ENCODE measurements around the gene HOMER3.

DNA sequence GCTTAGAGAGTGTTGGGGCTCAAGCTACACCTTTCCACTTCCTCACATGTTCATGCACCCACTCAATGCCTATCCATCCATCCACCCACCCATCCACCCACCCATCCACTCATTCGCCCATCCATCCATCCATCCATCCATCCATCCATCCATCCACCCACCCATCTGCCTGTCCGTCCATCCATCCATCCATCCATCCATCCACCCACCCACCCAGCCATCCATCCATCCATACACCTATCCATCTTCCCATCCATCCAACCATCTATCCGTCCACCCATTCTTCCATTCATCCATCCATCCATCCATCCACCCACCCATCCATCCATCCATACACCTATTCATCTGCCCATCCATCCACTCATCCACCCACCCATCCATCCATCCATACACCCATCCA is 13.1 kb upstream of the HOMER3 start:
- TF ChIP-seq, protein P1, sequence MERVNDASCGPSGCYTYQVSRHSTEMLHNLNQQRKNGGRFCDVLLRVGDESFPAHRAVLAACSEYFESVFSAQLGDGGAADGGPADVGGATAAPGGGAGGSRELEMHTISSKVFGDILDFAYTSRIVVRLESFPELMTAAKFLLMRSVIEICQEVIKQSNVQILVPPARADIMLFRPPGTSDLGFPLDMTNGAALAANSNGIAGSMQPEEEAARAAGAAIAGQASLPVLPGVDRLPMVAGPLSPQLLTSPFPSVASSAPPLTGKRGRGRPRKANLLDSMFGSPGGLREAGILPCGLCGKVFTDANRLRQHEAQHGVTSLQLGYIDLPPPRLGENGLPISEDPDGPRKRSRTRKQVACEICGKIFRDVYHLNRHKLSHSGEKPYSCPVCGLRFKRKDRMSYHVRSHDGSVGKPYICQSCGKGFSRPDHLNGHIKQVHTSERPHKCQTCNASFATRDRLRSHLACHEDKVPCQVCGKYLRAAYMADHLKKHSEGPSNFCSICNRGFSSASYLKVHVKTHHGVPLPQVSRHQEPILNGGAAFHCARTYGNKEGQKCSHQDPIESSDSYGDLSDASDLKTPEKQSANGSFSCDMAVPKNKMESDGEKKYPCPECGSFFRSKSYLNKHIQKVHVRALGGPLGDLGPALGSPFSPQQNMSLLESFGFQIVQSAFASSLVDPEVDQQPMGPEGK (CRISPR knock-in tag; IDR thresholded peaks at IDR 0.05; ENCODE audit: borderline replicate concordance): no peak
- TF ChIP-seq, protein P2, sequence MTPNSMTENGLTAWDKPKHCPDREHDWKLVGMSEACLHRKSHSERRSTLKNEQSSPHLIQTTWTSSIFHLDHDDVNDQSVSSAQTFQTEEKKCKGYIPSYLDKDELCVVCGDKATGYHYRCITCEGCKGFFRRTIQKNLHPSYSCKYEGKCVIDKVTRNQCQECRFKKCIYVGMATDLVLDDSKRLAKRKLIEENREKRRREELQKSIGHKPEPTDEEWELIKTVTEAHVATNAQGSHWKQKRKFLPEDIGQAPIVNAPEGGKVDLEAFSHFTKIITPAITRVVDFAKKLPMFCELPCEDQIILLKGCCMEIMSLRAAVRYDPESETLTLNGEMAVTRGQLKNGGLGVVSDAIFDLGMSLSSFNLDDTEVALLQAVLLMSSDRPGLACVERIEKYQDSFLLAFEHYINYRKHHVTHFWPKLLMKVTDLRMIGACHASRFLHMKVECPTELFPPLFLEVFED (CRISPR knock-in tag; conservative IDR thresholded peaks at IDR 0.05): no peak
- TF ChIP-seq TAF1 (IDR thresholded peaks at IDR 0.05; ENCODE audit: control insufficient read depth, extremely low read depth, insufficient read depth, low read length, severe bottlenecking): no peak
- TF ChIP-seq MTF1 (CRISPR knock-in tag; IDR thresholded peaks at IDR 0.05; ENCODE audit: borderline replicate concordance): no peak
- TF ChIP-seq ZNF717 (CRISPR knock-in tag; IDR thresholded peaks at IDR 0.05): no peak
- TF ChIP-seq MYC (IDR thresholded peaks at IDR 0.05; ENCODE audit: low read depth, low read length): no peak
- TF ChIP-seq MYC (CRISPR knock-in tag; IDR thresholded peaks at IDR 0.05; ENCODE audit: borderline replicate concordance, low read depth): no peak
- TF ChIP-seq, protein P3, sequence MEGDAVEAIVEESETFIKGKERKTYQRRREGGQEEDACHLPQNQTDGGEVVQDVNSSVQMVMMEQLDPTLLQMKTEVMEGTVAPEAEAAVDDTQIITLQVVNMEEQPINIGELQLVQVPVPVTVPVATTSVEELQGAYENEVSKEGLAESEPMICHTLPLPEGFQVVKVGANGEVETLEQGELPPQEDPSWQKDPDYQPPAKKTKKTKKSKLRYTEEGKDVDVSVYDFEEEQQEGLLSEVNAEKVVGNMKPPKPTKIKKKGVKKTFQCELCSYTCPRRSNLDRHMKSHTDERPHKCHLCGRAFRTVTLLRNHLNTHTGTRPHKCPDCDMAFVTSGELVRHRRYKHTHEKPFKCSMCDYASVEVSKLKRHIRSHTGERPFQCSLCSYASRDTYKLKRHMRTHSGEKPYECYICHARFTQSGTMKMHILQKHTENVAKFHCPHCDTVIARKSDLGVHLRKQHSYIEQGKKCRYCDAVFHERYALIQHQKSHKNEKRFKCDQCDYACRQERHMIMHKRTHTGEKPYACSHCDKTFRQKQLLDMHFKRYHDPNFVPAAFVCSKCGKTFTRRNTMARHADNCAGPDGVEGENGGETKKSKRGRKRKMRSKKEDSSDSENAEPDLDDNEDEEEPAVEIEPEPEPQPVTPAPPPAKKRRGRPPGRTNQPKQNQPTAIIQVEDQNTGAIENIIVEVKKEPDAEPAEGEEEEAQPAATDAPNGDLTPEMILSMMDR (IDR thresholded peaks at IDR 0.05 in 2 of 3, conservative IDR thresholded peaks at IDR 0.05 in 1 of 3; ENCODE audit: insufficient read depth in 2 of 3, low read depth in 1 of 3, low read length in 3 of 3): no peak
- TF ChIP-seq FOXJ3 (CRISPR knock-in tag; IDR thresholded peaks at IDR 0.05): no peak
- TF ChIP-seq ZNF274 (IDR thresholded peaks at IDR 0.05; ENCODE audit: borderline replicate concordance, low read depth, low read length): no peak
- TF ChIP-seq ELF4 (CRISPR knock-in tag; IDR thresholded peaks at IDR 0.05): no peak
- TF ChIP-seq NR2F6 (CRISPR knock-in tag; IDR thresholded peaks at IDR 0.05): no peak
